T-helper 22 cell (primary cell): ENCODE measurements around the gene TMEM214.
A peak's percentile ranks its signal among the peaks of the same experiment; 100 is the strongest.
"Not testable (repeated sequence)": the region's sequence is repeated elsewhere in the genome, so short reads cannot be mapped to it uniquely, and the experiment has no call there.

Experiments used
- DNase-seq: peaks from one replicate; pipeline ENCODE4 v3.0.0-alpha.2; 2020; ENCODE audit warnings: low read depth

The TMEM214 gene

GRCh38 chr2:27070653-27071276 lies 38.0 kb downstream of the TMEM214 start:
- DNase-seq: no peak

GRCh38 chr2:27071277-27071989 lies 38.7 kb downstream of the TMEM214 start, which contains the start of gene OST4:
TSS of gene OST4 (minus strand) at chr2:27071654.
- DNase-seq: peak; percentile 82

DNA sequence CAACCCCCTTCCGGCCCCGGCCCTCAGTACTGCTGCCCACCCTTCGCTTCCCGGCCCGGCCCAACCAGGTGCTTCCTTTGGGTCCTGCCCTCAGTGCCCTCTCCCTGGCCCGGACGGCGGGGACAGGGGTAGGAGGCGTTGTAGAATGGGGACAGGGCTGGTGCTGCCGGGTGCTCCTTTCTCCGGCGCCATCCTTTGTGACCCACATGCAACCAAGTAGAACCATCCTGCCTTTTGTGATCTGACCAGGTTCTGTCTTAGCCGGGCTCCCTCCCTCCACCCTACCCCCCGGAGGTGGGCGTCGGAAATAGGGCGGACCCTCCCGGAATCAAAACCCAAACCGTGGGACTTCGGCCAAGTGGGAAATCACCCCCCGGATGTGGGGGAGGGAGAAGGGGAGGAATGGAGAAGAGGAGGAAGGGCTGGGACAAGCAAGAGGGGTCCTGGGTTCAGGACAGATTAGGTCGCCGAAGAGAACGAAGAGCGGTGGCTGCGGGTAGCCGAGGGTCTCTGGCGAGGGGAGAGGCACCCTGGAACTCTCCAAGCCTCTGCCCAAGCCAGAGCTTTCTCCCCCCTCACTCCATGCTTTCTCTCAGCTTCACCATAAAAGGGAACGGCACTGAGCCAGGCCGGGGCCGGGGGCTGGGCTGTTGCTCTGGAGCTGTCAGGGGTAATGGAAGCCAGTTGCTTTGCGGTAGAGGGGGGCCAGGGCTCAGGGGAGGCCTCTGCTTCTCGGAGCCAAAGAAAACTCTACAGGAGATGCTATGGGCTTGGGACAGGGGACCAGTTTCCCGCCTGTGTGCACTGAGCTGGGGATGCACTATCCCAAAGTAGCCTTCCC lies 39.4 kb downstream of the TMEM214 start:
- DNase-seq: peak; percentile 20

DNA sequence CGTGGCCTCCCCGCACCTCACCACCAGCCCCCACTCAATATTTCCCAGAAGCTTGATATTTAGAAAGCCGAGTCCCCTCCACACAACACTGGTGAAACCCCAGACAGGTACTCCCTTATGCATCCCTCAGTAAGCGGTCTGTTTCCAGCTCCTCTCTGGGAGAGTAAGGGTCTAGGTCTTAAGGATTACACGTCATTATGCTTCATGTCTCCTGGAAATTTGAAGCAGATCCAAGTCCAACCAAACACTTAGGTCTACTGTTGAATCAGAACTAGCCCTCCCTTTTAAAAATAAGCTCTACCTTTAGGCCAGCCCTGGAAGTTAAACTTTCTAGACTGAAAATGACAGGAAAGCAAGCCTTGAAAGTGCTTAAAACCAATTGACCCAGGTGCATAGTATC lies 40.2 kb downstream of the TMEM214 start:
- no peak for DNase-seq

GRCh38 chr2:27073782-27074181 lies 41.0 kb downstream of the TMEM214 start:
- no peak for DNase-seq

DNA sequence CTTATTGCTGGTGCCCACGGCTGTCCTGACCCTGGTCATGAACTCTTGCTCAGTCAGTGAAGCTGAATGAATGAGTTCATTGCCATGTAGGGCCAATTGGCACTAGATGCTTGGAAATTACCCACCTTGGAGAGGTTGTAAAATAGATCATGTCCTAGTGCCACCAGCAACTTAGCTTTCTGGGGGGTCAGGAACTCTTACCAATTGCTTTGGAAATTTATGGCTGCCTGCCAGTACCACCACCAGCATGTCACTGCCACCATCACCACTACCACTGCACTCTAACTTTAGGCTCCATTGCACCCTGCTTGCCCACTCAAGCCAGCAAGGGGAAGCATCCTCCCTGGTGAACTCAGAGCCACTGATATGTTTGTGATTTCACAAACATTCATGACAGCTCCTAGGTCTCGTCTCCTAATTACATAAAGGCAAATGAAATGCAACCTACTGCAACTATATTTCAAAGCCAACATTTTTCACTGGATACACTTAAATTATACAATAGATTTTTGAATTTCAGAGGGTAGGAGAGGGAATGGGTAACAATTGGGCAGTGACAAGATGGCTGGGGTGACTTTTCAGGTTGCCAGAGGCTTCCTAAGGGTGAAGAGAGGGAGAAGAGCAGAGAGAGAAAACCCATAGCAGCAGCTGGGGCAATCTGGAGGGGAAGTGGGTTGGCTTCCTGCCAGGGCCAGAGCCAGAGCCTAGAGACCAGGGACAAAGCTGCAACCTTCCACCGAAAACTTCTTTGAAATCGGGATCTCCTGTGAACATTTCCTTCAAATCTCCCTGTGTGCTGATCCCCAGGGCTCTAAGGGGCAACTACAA lies 42.2 kb downstream of the TMEM214 start:
- DNase-seq: peak; percentile 36

DNA sequence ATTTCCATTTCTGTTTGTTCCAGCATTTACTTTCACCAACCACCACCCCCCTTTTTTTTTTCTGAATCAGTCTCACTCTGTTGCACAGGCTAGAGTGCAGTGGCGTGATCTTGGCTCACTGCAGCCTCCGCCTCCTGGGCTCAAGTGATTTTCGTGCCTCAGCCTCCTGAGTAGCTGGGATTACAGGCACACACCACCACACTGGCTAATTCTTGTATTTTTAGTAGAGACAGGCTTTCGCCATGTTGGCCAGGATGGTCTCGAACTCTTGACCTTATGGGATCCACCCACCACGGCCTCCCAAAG lies 42.8 kb downstream of the TMEM214 start:
- not testable (repeated sequence) for DNase-seq

- no peak for DNase-seq
These were observed 43.6 kb downstream of the TMEM214 start for GRCh38 chr2:27076323-27076722.

GRCh38 chr2:27077231-27077630 lies 44.5 kb downstream of the TMEM214 start:
- DNase-seq: no peak

DNA sequence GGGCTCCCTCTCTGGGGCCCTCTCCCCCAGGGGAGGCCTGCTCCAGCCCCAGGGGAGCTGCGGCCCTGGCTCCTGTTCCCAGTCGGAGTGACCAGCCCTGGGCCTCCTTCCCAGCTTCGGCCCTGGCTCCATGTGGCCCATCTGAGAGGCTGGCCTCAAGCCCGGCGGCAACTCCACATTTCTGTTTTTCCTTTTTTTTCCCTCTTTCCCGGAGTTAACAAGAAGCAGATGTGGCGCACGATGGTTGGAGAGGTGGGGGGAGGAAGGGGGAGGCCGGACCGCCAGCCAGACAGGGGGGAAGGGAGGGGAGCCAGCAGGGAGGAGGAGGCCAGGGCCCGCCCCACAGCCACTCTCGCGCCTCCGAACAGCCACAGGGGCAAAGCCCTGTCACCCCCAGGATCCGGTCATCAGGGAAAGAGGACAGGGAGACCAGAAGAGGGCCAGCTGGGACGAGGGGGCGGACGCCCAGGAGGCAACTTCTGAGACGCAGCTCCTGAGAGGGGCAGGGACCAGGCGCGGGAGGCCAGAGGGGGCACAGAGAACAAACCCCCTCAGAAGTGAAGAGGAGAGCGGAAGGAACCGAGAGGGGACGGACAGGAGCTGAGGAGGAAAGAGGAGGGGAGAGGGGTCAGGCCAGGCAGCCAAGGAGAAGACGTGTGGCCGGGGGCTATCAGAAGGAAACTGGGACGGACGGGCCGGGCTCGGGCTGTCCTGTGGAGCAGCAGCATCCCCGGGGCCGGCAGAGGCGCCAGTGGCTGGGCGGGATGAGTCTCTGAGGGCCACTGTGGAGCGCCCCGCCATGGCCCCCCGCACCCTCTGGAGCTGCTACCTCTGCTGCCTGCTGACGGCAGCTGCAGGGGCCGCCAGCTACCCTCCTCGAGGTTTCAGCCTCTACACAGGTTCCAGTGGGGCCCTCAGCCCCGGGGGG lies 45.8 kb downstream of the TMEM214 start, which contains the start of gene EMILIN1:
EMILIN1 (plus strand) TSS at position 349 of the 928 bp plus-strand sequence; CDS start at position 800, 451 bp downstream.
- no peak for DNase-seq

- DNase-seq: no peak
These were observed 46.7 kb downstream of the TMEM214 start for GRCh38 chr2:27079233-27080139.

DNA sequence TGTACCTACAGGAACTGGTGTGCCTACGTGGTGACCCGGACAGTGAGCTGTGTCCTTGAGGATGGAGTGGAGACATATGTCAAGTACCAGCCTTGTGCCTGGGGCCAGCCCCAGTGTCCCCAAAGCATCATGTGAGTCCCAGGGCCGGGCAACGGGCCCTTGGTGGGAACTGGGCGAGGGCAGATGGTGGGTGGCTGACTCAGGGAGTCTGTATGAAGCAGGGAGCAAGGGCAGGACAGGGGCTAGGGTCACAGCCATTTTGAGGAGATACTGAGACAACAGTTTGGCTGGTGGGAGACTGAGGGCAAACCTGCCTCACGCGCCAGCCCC lies 47.3 kb downstream of the TMEM214 start:
- DNase-seq: no peak

GRCh38 chr2:27080603-27080936 lies 47.8 kb downstream of the TMEM214 start:
- DNase-seq: no peak

DNA sequence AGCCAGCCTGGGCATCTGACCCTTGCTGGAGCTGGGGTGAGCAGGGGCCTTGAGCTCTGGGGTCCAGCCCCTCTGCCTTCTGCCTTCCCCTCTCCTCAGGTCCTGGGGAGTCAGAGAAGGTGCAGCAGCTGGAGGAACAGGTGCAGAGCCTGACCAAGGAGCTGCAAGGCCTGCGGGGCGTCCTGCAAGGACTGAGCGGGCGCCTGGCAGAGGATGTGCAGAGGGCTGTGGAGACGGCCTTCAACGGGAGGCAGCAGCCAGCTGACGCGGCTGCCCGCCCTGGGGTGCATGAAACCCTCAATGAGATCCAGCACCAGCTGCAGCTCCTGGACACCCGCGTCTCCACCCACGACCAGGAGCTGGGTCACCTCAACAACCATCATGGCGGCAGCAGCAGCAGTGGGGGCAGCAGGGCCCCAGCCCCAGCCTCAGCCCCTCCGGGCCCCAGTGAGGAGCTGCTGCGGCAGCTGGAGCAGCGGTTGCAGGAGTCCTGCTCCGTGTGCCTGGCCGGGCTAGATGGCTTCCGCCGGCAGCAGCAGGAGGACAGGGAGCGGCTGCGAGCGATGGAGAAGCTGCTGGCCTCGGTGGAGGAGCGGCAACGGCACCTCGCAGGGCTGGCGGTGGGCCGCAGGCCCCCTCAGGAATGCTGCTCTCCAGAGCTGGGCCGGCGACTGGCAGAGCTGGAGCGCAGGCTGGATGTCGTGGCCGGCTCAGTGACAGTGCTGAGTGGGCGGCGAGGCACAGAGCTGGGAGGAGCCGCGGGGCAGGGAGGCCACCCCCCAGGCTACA lies 49.4 kb downstream of the TMEM214 start:
- DNase-seq: no peak

GRCh38 chr2:27082773-27083409 lies 50.1 kb downstream of the TMEM214 start:
- no peak for DNase-seq

DNA sequence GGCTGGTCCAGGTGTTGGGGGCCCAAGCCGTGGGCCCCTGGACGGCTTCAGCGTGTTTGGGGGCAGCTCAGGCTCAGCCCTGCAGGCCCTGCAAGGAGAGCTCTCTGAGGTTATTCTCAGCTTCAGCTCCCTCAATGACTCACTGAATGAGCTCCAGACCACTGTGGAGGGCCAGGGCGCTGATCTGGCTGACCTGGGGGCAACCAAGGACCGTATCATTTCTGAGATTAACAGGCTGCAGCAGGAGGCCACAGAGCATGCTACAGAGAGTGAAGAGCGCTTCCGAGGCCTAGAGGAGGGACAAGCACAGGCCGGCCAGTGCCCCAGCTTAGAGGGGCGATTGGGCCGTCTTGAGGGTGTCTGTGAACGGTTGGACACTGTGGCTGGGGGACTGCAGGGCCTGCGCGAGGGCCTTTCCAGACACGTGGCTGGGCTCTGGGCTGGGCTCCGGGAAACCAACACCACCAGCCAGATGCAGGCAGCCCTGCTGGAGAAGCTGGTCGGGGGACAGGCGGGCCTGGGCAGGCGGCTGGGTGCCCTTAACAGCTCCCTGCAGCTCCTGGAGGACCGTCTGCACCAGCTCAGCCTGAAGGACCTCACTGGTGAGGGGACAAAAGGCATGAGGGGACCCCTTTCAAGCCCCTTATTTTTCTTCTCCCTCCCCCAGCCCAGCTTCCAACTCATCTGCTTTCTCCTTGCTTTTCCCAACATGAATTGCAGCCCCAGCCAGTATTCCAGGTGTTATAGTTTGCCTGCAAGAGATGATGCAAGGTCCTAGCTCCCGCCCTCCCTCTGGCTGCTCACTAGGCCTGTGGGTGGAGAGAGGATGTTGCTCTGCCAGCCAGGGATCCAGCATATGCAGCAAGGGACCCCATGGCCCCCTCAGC lies 50.9 kb downstream of the TMEM214 start:
- no peak for DNase-seq

DNA sequence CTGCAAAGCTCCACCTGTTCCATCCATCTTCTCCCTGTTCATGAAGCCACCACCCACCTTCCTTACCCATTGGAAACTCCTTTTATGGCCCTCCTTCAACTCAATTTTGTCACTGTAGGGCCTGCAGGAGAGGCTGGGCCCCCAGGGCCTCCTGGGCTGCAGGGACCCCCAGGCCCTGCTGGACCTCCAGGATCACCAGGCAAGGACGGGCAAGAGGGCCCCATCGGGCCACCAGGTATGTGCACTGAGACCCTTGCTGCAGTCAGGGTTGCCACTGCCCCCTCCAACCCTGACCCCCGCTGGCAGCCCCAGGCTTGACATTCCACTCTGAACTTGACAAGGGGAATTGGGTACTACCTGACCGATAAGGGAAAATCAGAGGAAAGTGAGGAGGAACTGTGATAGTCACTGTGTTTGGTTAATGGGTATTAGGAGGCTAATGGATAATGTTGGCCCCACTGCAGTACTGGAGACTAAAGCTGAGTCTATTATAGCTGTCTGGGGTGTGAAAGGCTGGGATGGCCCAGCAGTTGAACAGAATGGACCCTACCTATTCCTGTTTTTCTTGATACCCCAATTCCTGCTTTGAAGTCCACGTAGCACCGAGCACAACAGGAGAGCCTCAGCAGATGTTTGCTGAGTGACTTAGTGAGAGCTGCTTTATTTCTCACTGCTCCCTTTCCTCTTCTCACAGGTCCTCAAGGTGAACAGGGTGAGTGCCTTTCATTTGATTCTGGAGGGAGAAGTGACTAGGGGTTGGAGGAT lies 51.7 kb downstream of the TMEM214 start:
- DNase-seq: no peak
